Stomach (tissue), 4 donors: ENCODE measurements around the gene MAGED4.

ENCODE experiments used
- EP300 ChIP-seq: sonication (generic); formaldehyde crosslinking; IDR thresholded peaks from one replicate; pipeline ENCODE4 v1.6.1; 2017; ENCODE audit warnings: antibody characterized with exemption
- POLR2A ChIP-seq, 4 donors: fragments of 450-650 bp; IDR thresholded peaks; one replicate each; pipeline ENCODE4 v1.6.1; 2016; ENCODE audit warnings: antibody characterized with exemption in 4 of 4, control low read depth in 2 of 4, mild to moderate bottlenecking in 1 of 4, moderate library complexity in 1 of 4
- POLR2AphosphoS5 ChIP-seq, 3 donors: sonication (generic); formaldehyde crosslinking; IDR thresholded peaks; one replicate each; pipeline ENCODE4 v1.6.1; 2016; ENCODE audit warnings: antibody characterized with exemption in 3 of 3
- TF ChIP-seq, protein P1 (sequence below), 7 experiments: fragments of 450-650 bp in 4 of 7; fragments of 200-600 bp in 3 of 7; sonication (generic) in 3 of 7; IDR thresholded peaks; one replicate each; pipeline ENCODE4 v1.5.1; 2016 to 2019; ENCODE audit warnings: antibody characterized with exemption in 7 of 7, control low read depth in 2 of 7, mild to moderate bottlenecking in 1 of 7

DNA sequence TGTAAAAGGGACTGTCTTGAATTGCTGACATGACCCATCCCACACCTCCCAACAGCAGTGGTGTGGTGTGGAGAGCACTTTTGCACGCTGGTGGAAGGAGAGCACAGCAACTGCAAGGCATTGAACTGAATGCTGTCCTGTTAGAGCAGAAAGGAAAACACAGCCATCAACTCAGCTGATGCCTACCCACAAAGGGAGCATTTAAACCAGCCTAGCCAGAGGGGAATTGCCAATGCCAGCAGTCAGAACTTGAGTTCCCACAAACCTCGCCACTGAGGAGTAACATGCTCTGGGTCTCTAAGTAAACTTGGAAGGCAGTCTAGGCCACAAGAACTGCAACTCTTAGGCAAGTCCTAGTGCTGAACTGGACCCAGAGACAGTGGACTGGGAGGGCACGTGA is 31.9 kb downstream of the MAGED4 start:
- TF ChIP-seq, protein P1, sequence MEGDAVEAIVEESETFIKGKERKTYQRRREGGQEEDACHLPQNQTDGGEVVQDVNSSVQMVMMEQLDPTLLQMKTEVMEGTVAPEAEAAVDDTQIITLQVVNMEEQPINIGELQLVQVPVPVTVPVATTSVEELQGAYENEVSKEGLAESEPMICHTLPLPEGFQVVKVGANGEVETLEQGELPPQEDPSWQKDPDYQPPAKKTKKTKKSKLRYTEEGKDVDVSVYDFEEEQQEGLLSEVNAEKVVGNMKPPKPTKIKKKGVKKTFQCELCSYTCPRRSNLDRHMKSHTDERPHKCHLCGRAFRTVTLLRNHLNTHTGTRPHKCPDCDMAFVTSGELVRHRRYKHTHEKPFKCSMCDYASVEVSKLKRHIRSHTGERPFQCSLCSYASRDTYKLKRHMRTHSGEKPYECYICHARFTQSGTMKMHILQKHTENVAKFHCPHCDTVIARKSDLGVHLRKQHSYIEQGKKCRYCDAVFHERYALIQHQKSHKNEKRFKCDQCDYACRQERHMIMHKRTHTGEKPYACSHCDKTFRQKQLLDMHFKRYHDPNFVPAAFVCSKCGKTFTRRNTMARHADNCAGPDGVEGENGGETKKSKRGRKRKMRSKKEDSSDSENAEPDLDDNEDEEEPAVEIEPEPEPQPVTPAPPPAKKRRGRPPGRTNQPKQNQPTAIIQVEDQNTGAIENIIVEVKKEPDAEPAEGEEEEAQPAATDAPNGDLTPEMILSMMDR (IDR thresholded peaks at IDR 0.05) = no peak
- TF ChIP-seq POLR2A (IDR thresholded peaks at IDR 0.05) = no peak
- TF ChIP-seq POLR2AphosphoS5 (IDR thresholded peaks at IDR 0.05) = no peak
- TF ChIP-seq EP300 = no peak
